GM23338 (cell line): ENCODE data around the gene KCNH6. TPM values are rescaled to one million over a fixed set of nuclear protein-coding genes. Genes with fewer than 3 reads are reported as not detected.

Experiments
- ATAC-seq: fragments of 200-7000 bp; cut with Tn5 transposase; 3 replicates; pipeline ENCODE4 v1.9.1; 2020
- DNase-seq: peaks from one replicate; pipeline ENCODE4 v3.0.0-alpha.2; 2015; ENCODE audit warnings: low spot score
- H2AFZ ChIP-seq: fragments of 200-600 bp; sonication (generic); 2 replicates; pipeline ENCODE4 v1.8.0; 2016; ENCODE audit warnings: antibody characterized with exemption, mild to moderate bottlenecking, moderate library complexity
- H3F3A ChIP-seq: fragments of 200-600 bp; sonication (generic); replicated peaks from 2 replicates; pipeline ENCODE4 v1.8.0; 2017; ENCODE audit warnings: antibody characterized with exemption, mixed run types, low read depth
- H3K27ac ChIP-seq: fragments of 200-600 bp; sonication (generic); 2 replicates; pipeline ENCODE4 v1.6.1; 2016; ENCODE audit warnings: low read depth
- H3K27me3 ChIP-seq: fragments of 200-600 bp; sonication (generic); 2 replicates; pipeline ENCODE4 v1.8.0; 2016; ENCODE audit warnings: mild to moderate bottlenecking, mixed run types, moderate library complexity; ENCODE audit not compliant: insufficient read depth
- H3K36me3 ChIP-seq: fragments of 200-600 bp; sonication (generic); 2 replicates; pipeline ENCODE4 v1.8.0; 2016; ENCODE audit warnings: mild to moderate bottlenecking; ENCODE audit not compliant: insufficient read depth
- H3K4me1 ChIP-seq: fragments of 200-600 bp; sonication (generic); 2 replicates; pipeline ENCODE4 v1.8.0; 2016; ENCODE audit warnings: mild to moderate bottlenecking, moderate library complexity; ENCODE audit not compliant: insufficient read depth
- H3K4me2 ChIP-seq: fragments of 200-600 bp; sonication (generic); 2 replicates; pipeline ENCODE4 v1.7.1; 2017; ENCODE audit warnings: mixed run types
- H3K4me3 ChIP-seq: fragments of 200-600 bp; sonication (generic); 2 replicates; pipeline ENCODE4 v1.6.1; 2016; ENCODE audit warnings: mixed run types
- H3K79me2 ChIP-seq: fragments of 200-600 bp; sonication (generic); replicated peaks from 2 replicates; pipeline ENCODE4 v1.8.0; 2017; ENCODE audit warnings: mild to moderate bottlenecking; ENCODE audit not compliant: insufficient read depth
- H3K9me2 ChIP-seq: fragments of 200-600 bp; sonication (generic); 2 replicates; pipeline ENCODE4 v1.8.0; 2017; ENCODE audit not compliant: insufficient read depth
- H4K20me1 ChIP-seq: fragments of 200-600 bp; sonication (generic); replicated peaks from 2 replicates; pipeline ENCODE4 v1.8.0; 2017; ENCODE audit warnings: mild to moderate bottlenecking; ENCODE audit not compliant: insufficient read depth
- H3K27ac Mint-ChIP-seq: 2 replicates; pipeline ENCODE4 v1.8.0; 2020; ENCODE audit warnings: inconsistent platforms, mild to moderate bottlenecking, moderate library complexity, mixed read lengths
- H3K27me3 Mint-ChIP-seq: 3 replicates; pipeline ENCODE4 v1.8.0; 2022; ENCODE audit warnings: low read depth, mild to moderate bottlenecking, moderate library complexity, mixed read lengths, inconsistent platforms; ENCODE audit not compliant: insufficient read depth, poor library complexity
- H3K36me3 Mint-ChIP-seq: 3 replicates; pipeline ENCODE4 v1.8.0; 2021; ENCODE audit warnings: low read depth, mild to moderate bottlenecking, inconsistent platforms, moderate library complexity, mixed read lengths
- H3K4me1 Mint-ChIP-seq: 3 replicates; pipeline ENCODE4 v1.8.0; 2020; ENCODE audit warnings: mild to moderate bottlenecking, inconsistent platforms, mixed read lengths
- H3K4me3 Mint-ChIP-seq: 3 replicates; pipeline ENCODE4 v1.8.0; 2021; ENCODE audit warnings: moderate library complexity, mild to moderate bottlenecking, inconsistent platforms, mixed read lengths
- H3K9me3 Mint-ChIP-seq: 3 replicates; pipeline ENCODE4 v1.8.0; 2020; ENCODE audit warnings: moderate library complexity, mild to moderate bottlenecking, inconsistent platforms, mixed read lengths
- CREB1 ChIP-seq: fragments of 250-450 bp; sonication (Bioruptor Pico); IDR thresholded peaks from 2 replicates; pipeline ENCODE4 v1.5.0; 2020; ENCODE audit warnings: low read depth, mild to moderate bottlenecking, moderate library complexity
- CTCF ChIP-seq, 2 experiments: fragments of 200-600 bp in 1 of 2; sonication (generic) in 1 of 2; conservative IDR thresholded peaks; 2 replicates each; pipeline versions ENCODE4 v1.5.1 to v1.6.1; 2016 to 2017; ENCODE audit warnings: antibody characterized with exemption in 2 of 2, low read depth in 2 of 2, mild to moderate bottlenecking in 2 of 2, moderate library complexity in 1 of 2
- ETS1 ChIP-seq: IDR thresholded peaks from 2 replicates; pipeline ENCODE4 v1.6.1; 2016; ENCODE audit warnings: antibody characterized with exemption
- EZH2 ChIP-seq: fragments of 200-600 bp; sonication (generic); IDR thresholded peaks from one replicate; pipeline ENCODE4 v1.8.0; 2017; ENCODE audit warnings: antibody characterized with exemption, mild to moderate bottlenecking, low read depth; ENCODE audit not compliant: unreplicated experiment
- EZH2phosphoT487 ChIP-seq: fragments of 200-600 bp; sonication (generic); IDR thresholded peaks from one replicate; pipeline ENCODE4 v1.8.1; 2018; ENCODE audit warnings: antibody characterized with exemption; ENCODE audit not compliant: unreplicated experiment
- JUNB ChIP-seq: IDR thresholded peaks from one replicate; pipeline ENCODE4 v1.6.1; 2016; ENCODE audit warnings: antibody characterized with exemption; ENCODE audit not compliant: unreplicated experiment
- NANOG ChIP-seq: IDR thresholded peaks from 2 replicates; pipeline ENCODE4 v1.6.1; 2016; ENCODE audit warnings: antibody characterized with exemption, borderline replicate concordance
- POLR2AphosphoS5 ChIP-seq: IDR thresholded peaks from 2 replicates; pipeline ENCODE4 v1.6.1; 2016; ENCODE audit warnings: antibody characterized with exemption, low read depth
- REST ChIP-seq: IDR thresholded peaks from one replicate; pipeline ENCODE4 v1.6.1; 2018; ENCODE audit warnings: antibody characterized with exemption; ENCODE audit not compliant: unreplicated experiment
- STAT1 ChIP-seq: IDR thresholded peaks from one replicate; pipeline ENCODE4 v1.6.1; 2016; ENCODE audit warnings: antibody characterized with exemption; ENCODE audit not compliant: unreplicated experiment
- ZNF114 ChIP-seq: fragments of 250-450 bp; sonication (Bioruptor Pico); IDR thresholded peaks from 2 replicates; pipeline ENCODE4 v1.5.0; 2020; ENCODE audit warnings: mild to moderate bottlenecking, moderate library complexity
- ZNF331 ChIP-seq: fragments of 250-450 bp; sonication (Bioruptor Pico); IDR thresholded peaks from 2 replicates; pipeline ENCODE4 v1.5.0; 2020; ENCODE audit warnings: low read depth, mild to moderate bottlenecking, moderate library complexity
- polyA plus RNA-seq: library from polyadenylated mRNA; unstranded; fragments of >200 nt; fragmentation: Nextera tagmentation; extraction: Ambion mirVana; gene quantifications from 2 replicates; pipeline ENCODE4 v1.2.1, GENCODE V29; 2016
- total RNA-seq: library from RNA; depleted of rRNA; stranded (reverse); fragments of >200 nt; shearing (Covaris generic); gene quantifications from 2 replicates; pipeline ENCODE4 v1.2.3, GENCODE V29; 2014

The KCNH6 gene
- total and polyA plus RNA-seq, 2 experiments from 2014 or later = 1.3 to 2.8 TPM

- Histone ChIP-seq H3K36me3 (no peaks in the 10 kb centered on the region), H4K20me1 (no peaks in the 10 kb centered on the region), H3K27ac (no peak overlapping the region), H2AFZ (no peak overlapping the region), H3F3A (no peaks in the 10 kb centered on the region), H3K9me2 (no peaks in the 10 kb centered on the region), H3K4me3 (no peak overlapping the region), H3K4me1 (0 out of 2 replicates have a peak, but pooled peaks cover 4% of the 10 kb centered on the region), H3K27me3 (no peaks in the 10 kb centered on the region), H3K79me2 (no peaks in the 10 kb centered on the region), H3K4me2 (no peak overlapping the region)
- no peak for ATAC-seq
- Mint-ChIP-seq H3K27me3 (peaks cover 4% of the 10 kb centered on the region), H3K4me3 (no peak overlapping the region), H3K4me1 (peaks cover 16% of the 10 kb centered on the region), H3K9me3 (no peaks in the 10 kb centered on the region; the same call in 2 of the 3 replicates), H3K27ac (no peak overlapping the region), H3K36me3 (no peaks in the 10 kb centered on the region)
- TF ChIP-seq CREB1 (no peak), ETS1 (no peak), ZNF331 (no peak), ZNF114 (CRISPR knock-in tag) (no peak), REST (no peak)
- DNase-seq = no peak
These were observed 6.0 kb upstream of the KCNH6 start for GRCh38 chr17:63516910-63517824.

GRCh38 chr17:63517825-63518534 is 5.2 kb upstream of the KCNH6 start:
- H3K4me1 ChIP-seq = 0 out of 2 replicates have a peak, but pooled peaks cover 4% of the 10 kb centered on the region
- Mint-ChIP-seq H3K27me3 (peaks cover 7% of the 10 kb centered on the region), H3K27ac (no peak overlapping the region), H3K4me1 (peaks cover 20% of the 10 kb centered on the region), H3K9me3 (no peaks in the 10 kb centered on the region; the same call in 2 of the 3 replicates), H3K4me3 (no peak overlapping the region), H3K36me3 (no peaks in the 10 kb centered on the region)
- H3K4me3 ChIP-seq = no peak overlapping the region
- no peak overlapping the region for H2AFZ ChIP-seq
- DNase-seq = no peak
- no peak overlapping the region for H3K4me2 ChIP-seq
- H3K9me2 ChIP-seq = no peaks in the 10 kb centered on the region
- H4K20me1 ChIP-seq = no peaks in the 10 kb centered on the region
- no peaks in the 10 kb centered on the region for H3F3A ChIP-seq
- H3K27me3 ChIP-seq = no peaks in the 10 kb centered on the region
- no peaks in the 10 kb centered on the region for H3K36me3 ChIP-seq
- H3K27ac ChIP-seq = no peak overlapping the region
- no peaks in the 10 kb centered on the region for H3K79me2 ChIP-seq
- ATAC-seq = no peak
- TF ChIP-seq REST (no peak), JUNB (no peak), STAT1 (no peak), POLR2AphosphoS5 (no peak), CTCF (conservative IDR thresholded peaks at IDR 0.05; ENCODE audit: low read depth in 2 of 2) (no peak), EZH2 (no peak), CREB1 (no peak), EZH2phosphoT487 (no peak), NANOG (no peak), ZNF331 (no peak)
